Measurements from ENCODE around the gene PKD1.

Gene PKD1

GRCh38 chr16:2083876-2084780, 51.6 kb downstream of the PKD1 start:
- Histone ChIP-seq H3K9me3 (ENCODE audit: control extremely low read depth in 1 of 5, control insufficient read depth in 4 of 5, insufficient read depth in 2 of 5, low read depth in 1 of 5, low read length in 4 of 5) (no peaks in the 10 kb centered on the region), H3K4me1 (ENCODE audit: control extremely low read depth in 1 of 4, control insufficient read depth in 4 of 4, insufficient read depth in 4 of 4, low read length in 3 of 4) (no peaks in the 10 kb centered on the region), H3K4me3 (ENCODE audit: control insufficient read depth in 1 of 7, extremely low read depth in 1 of 7, insufficient read depth in 4 of 7, low read depth in 2 of 7, low read length in 6 of 7) (no peak overlapping the region), H3K27me3 (replicated peaks in 2 of 5; ENCODE audit: control insufficient read depth in 4 of 5, insufficient read depth in 5 of 5, low read length in 4 of 5) (no peaks in the 10 kb centered on the region), H3K27ac (ENCODE audit: insufficient read depth in 1 of 2, low read depth in 1 of 2, low read length in 2 of 2, poor library complexity in 1 of 2, severe bottlenecking in 2 of 2) (no peak overlapping the region), H3K36me3 (ENCODE audit: control insufficient read depth in 4 of 4, insufficient read depth in 4 of 4, low read length in 3 of 4) (peaks cover 5 to 94% (median 55%) of the 10 kb centered on the region in 4 experiments)
- ChIA-PET CTCF (interaction anchor here (1.0 to 1.4 kb wide), 2 partner anchors 56 to 80 kb away, joined by 3 read pairs; no protein-coding TSS in a partner anchor), POLR2A (no interaction called here)
- DNase-seq = no peak
- WGBS (ENCODE audit: insufficient coverage) = 96% methylated on average over 33 of the region's 44 CpGs

- H3K36me3 ChIP-seq (ENCODE audit: control insufficient read depth in 4 of 4, insufficient read depth in 4 of 4, low read length in 3 of 4) = peaks cover 5 to 94% (median 57%) of the 10 kb centered on the region in 4 experiments
- 96% methylated on average over 18 of the region's 19 CpGs for WGBS (ENCODE audit: insufficient coverage)
- CTCF ChIA-PET = interaction anchor here (1.5 kb wide), 1 partner anchor 11 kb away, joined by 3 read pairs; no protein-coding TSS in a partner anchor
Observed at GRCh38 chr16:2083409-2083808, 52.3 kb downstream of the PKD1 start.

GRCh38 chr16:2082983-2083364, 52.7 kb downstream of the PKD1 start:
- POLR2A ChIA-PET = interaction anchor here (1.3 kb wide), 1 partner anchor 73 kb away, joined by 4 read pairs; the partner anchor contains the start of gene TRAF7
- CTCF ChIA-PET = interaction anchor here (1.3 to 1.5 kb wide), 2 partner anchors 10 to 28 kb away, joined by 3 read pairs; no protein-coding TSS in a partner anchor
- H3K36me3 ChIP-seq (ENCODE audit: control insufficient read depth in 4 of 4, insufficient read depth in 4 of 4, low read length in 3 of 4) = peaks cover 5 to 93% (median 55%) of the 10 kb centered on the region in 4 experiments
- 88% methylated on average over 15 of the region's 16 CpGs for WGBS (ENCODE audit: insufficient coverage)
- no peak overlapping the region for H3K27ac ChIP-seq (ENCODE audit: insufficient read depth in 1 of 2, low read depth in 1 of 2, low read length in 2 of 2, poor library complexity in 1 of 2, severe bottlenecking in 2 of 2)
- no peak overlapping the region for H3K4me3 ChIP-seq (ENCODE audit: control insufficient read depth in 1 of 7, extremely low read depth in 1 of 7, insufficient read depth in 4 of 7, low read depth in 2 of 7, low read length in 6 of 7)
- H3K9me3 ChIP-seq (ENCODE audit: control extremely low read depth in 1 of 5, control insufficient read depth in 4 of 5, insufficient read depth in 2 of 5, low read depth in 1 of 5, low read length in 4 of 5) = no peaks in the 10 kb centered on the region
- DNase-seq = no peak
- H3K27me3 ChIP-seq (replicated peaks in 2 of 5; ENCODE audit: control insufficient read depth in 4 of 5, insufficient read depth in 5 of 5, low read length in 4 of 5) = no peaks in the 10 kb centered on the region
- no peaks in the 10 kb centered on the region for H3K4me1 ChIP-seq (ENCODE audit: control extremely low read depth in 1 of 4, control insufficient read depth in 4 of 4, insufficient read depth in 4 of 4, low read length in 3 of 4)

More at GRCh38 chr16:2083409-2083808, 52.3 kb downstream of the PKD1 start:
- Histone ChIP-seq H3K4me1 (ENCODE audit: control extremely low read depth in 1 of 4, control insufficient read depth in 4 of 4, insufficient read depth in 4 of 4, low read length in 3 of 4) (no peaks in the 10 kb centered on the region), H3K27ac (ENCODE audit: insufficient read depth in 1 of 2, low read depth in 1 of 2, low read length in 2 of 2, poor library complexity in 1 of 2, severe bottlenecking in 2 of 2) (no peak overlapping the region), H3K9me3 (ENCODE audit: control extremely low read depth in 1 of 5, control insufficient read depth in 4 of 5, insufficient read depth in 2 of 5, low read depth in 1 of 5, low read length in 4 of 5) (no peaks in the 10 kb centered on the region), H3K27me3 (replicated peaks in 2 of 5; ENCODE audit: control insufficient read depth in 4 of 5, insufficient read depth in 5 of 5, low read length in 4 of 5) (no peaks in the 10 kb centered on the region), H3K4me3 (ENCODE audit: control insufficient read depth in 1 of 7, extremely low read depth in 1 of 7, insufficient read depth in 4 of 7, low read depth in 2 of 7, low read length in 6 of 7) (no peak overlapping the region)
- POLR2A ChIA-PET = no interaction called here
- no peak for DNase-seq

- no peak overlapping the region for H3K27ac ChIP-seq (ENCODE audit: insufficient read depth in 1 of 2, low read depth in 1 of 2, low read length in 2 of 2, poor library complexity in 1 of 2, severe bottlenecking in 2 of 2)
- H3K27me3 ChIP-seq (replicated peaks in 2 of 5; ENCODE audit: control insufficient read depth in 4 of 5, insufficient read depth in 5 of 5, low read length in 4 of 5) = no peaks in the 10 kb centered on the region
- 96% methylated on average over 30 of the region's 32 CpGs for WGBS (ENCODE audit: insufficient coverage)
- ChIA-PET POLR2A (interaction anchor here (1.3 kb wide), 1 partner anchor 73 kb away, joined by 4 read pairs; the partner anchor contains the start of gene TRAF7), CTCF (interaction anchor here (1.3 to 1.5 kb wide), 2 partner anchors 10 to 27 kb away, joined by 3 read pairs; no protein-coding TSS in a partner anchor)
- no peak overlapping the region for H3K4me3 ChIP-seq (ENCODE audit: control insufficient read depth in 1 of 7, extremely low read depth in 1 of 7, insufficient read depth in 4 of 7, low read depth in 2 of 7, low read length in 6 of 7)
- H3K9me3 ChIP-seq (ENCODE audit: control extremely low read depth in 1 of 5, control insufficient read depth in 4 of 5, insufficient read depth in 2 of 5, low read depth in 1 of 5, low read length in 4 of 5) = no peaks in the 10 kb centered on the region
- peaks cover 5 to 90% (median 54%) of the 10 kb centered on the region in 4 experiments for H3K36me3 ChIP-seq (ENCODE audit: control insufficient read depth in 4 of 4, insufficient read depth in 4 of 4, low read length in 3 of 4)
- no peak for DNase-seq
- H3K4me1 ChIP-seq (ENCODE audit: control extremely low read depth in 1 of 4, control insufficient read depth in 4 of 4, insufficient read depth in 4 of 4, low read length in 3 of 4) = no peaks in the 10 kb centered on the region
Observed at GRCh38 chr16:2082171-2082982, 53.3 kb downstream of the PKD1 start.

GRCh38 chr16:2081201-2082084, 54.3 kb downstream of the PKD1 start:
- 97% methylated on average over 33 of the region's 35 CpGs for WGBS (ENCODE audit: insufficient coverage)
- Histone ChIP-seq H3K4me3 (ENCODE audit: control insufficient read depth in 1 of 7, extremely low read depth in 1 of 7, insufficient read depth in 4 of 7, low read depth in 2 of 7, low read length in 6 of 7) (no peak overlapping the region), H3K4me1 (ENCODE audit: control extremely low read depth in 1 of 4, control insufficient read depth in 4 of 4, insufficient read depth in 4 of 4, low read length in 3 of 4) (no peaks in the 10 kb centered on the region), H3K27me3 (replicated peaks in 2 of 5; ENCODE audit: control insufficient read depth in 4 of 5, insufficient read depth in 5 of 5, low read length in 4 of 5) (no peaks in the 10 kb centered on the region), H3K9me3 (ENCODE audit: control extremely low read depth in 1 of 5, control insufficient read depth in 4 of 5, insufficient read depth in 2 of 5, low read depth in 1 of 5, low read length in 4 of 5) (no peaks in the 10 kb centered on the region), H3K36me3 (ENCODE audit: control insufficient read depth in 4 of 4, insufficient read depth in 4 of 4, low read length in 3 of 4) (peaks cover 7 to 89% (median 54%) of the 10 kb centered on the region in 4 experiments), H3K27ac (ENCODE audit: insufficient read depth in 1 of 2, low read depth in 1 of 2, low read length in 2 of 2, poor library complexity in 1 of 2, severe bottlenecking in 2 of 2) (no peak overlapping the region)
- DNase-seq = no peak
- ChIA-PET CTCF (interaction anchor here (1.3 kb wide), 1 partner anchor 26 kb away, joined by 3 read pairs; no protein-coding TSS in a partner anchor), POLR2A (interaction anchor here (1.3 kb wide), 1 partner anchor 74 kb away, joined by 4 read pairs; the partner anchor contains the start of gene TRAF7)

- H3K4me1 ChIP-seq (ENCODE audit: control extremely low read depth in 1 of 4, control insufficient read depth in 4 of 4, insufficient read depth in 4 of 4, low read length in 3 of 4) = no peaks in the 10 kb centered on the region
- H3K36me3 ChIP-seq (ENCODE audit: control insufficient read depth in 4 of 4, insufficient read depth in 4 of 4, low read length in 3 of 4) = peaks cover 7 to 86% (median 54%) of the 10 kb centered on the region in 4 experiments
- no peak overlapping the region for H3K27ac ChIP-seq (ENCODE audit: insufficient read depth in 1 of 2, low read depth in 1 of 2, low read length in 2 of 2, poor library complexity in 1 of 2, severe bottlenecking in 2 of 2)
- H3K9me3 ChIP-seq (ENCODE audit: control extremely low read depth in 1 of 5, control insufficient read depth in 4 of 5, insufficient read depth in 2 of 5, low read depth in 1 of 5, low read length in 4 of 5) = no peaks in the 10 kb centered on the region
- no peak for DNase-seq
- ChIA-PET CTCF (interaction anchor here (0.5 to 2.1 kb wide), 3 partner anchors 24 to 72 kb away, joined by 3 to 5 read pairs (median 4); no protein-coding TSS in a partner anchor), POLR2A (no interaction called here)
- 92% methylated on average over 13 of the region's 16 CpGs for WGBS (ENCODE audit: insufficient coverage)
- no peak overlapping the region for H3K4me3 ChIP-seq (ENCODE audit: control insufficient read depth in 1 of 7, extremely low read depth in 1 of 7, insufficient read depth in 4 of 7, low read depth in 2 of 7, low read length in 6 of 7)
- H3K27me3 ChIP-seq (replicated peaks in 2 of 5; ENCODE audit: control insufficient read depth in 4 of 5, insufficient read depth in 5 of 5, low read length in 4 of 5) = no peaks in the 10 kb centered on the region
Observed at GRCh38 chr16:2079991-2080390, 55.7 kb downstream of the PKD1 start.

Data from common myeloid progenitor, CD34-positive (primary cell).